Measurements from ENCODE around the gene ERVH48-1. TPM values are rescaled to one million over a fixed set of nuclear protein-coding genes. Genes with fewer than 3 reads are reported as not detected.

Gene ERVH48-1
- total RNA-seq (under 1 TPM; 0.25 to 0.47 TPM), polyA plus RNA-seq (ENCODE audit: insufficient read depth, low read depth, low replicate concordance) (0.24 TPM)
- long read RNA-seq, donor 1: 0 reads
- long read RNA-seq, donor 2: 0 reads

DNA sequence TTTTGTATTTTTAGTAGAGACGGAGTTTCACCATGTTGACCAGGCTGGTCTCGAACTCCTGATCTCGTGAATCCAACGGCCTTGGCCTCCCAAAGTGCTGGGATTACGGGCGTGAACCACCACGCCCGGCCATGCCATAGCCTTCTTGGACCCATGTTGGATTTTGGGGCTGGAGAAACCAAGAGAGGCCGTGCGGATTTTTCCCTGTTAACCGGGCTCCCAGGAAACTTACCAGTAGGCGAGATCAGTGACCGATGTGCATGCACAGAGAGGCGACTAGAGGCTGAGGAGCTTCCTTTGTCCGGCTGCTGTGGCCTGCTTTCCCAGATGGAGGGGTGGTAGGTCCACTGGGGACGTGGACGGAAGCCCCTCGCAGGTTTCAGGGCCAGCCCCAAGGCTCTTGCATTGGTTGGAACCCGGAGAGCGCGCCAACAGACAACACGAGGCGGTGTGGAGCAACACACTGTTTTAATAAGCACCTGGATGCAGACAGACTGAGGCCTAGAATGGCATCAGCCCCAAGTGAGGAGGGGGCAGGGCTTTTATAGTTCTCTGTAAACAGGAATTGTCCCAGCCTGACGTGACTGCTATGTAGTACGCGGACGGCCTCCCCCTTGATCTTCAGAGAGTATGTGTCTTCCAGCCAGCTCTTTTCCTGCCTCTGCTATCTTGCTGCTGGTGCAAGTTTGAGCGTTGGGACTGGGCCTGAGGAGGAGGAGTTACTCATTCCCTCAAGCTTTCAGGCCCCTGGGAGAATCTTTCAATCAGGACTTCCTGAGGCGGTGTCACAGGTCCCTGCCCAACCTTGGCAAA lies at the start of gene ERVH48-1:
Gene ERVH48-1, minus strand, starts transcription at position 517 of the 813 bp plus-strand sequence. CDS start 6,624 bp downstream, outside the sequence.
- intact Hi-C loops (cut with DNase I; ENCODE audit: low total_unique reads): no loop called here
- H3K4me1 ChIP-seq: peaks cover 2% of the 10 kb centered on the region
- no peak within 1 kb of the TSS for H3K4me3 ChIP-seq
- no peak within 1 kb of the TSS for H3K27ac ChIP-seq
- no peaks in the 10 kb centered on the region for H3K9me3 ChIP-seq
- no peaks in the 10 kb centered on the region for H3K27me3 ChIP-seq
- 89 to 90% methylated on average over 21 to 29 of the region's 29 CpGs for WGBS, 2 donors
- H3K36me3 ChIP-seq (ENCODE audit: low read depth, missing control alignments): no peaks in the 10 kb centered on the region
- no peak for DNase-seq
- TF ChIP-seq, protein P1, sequence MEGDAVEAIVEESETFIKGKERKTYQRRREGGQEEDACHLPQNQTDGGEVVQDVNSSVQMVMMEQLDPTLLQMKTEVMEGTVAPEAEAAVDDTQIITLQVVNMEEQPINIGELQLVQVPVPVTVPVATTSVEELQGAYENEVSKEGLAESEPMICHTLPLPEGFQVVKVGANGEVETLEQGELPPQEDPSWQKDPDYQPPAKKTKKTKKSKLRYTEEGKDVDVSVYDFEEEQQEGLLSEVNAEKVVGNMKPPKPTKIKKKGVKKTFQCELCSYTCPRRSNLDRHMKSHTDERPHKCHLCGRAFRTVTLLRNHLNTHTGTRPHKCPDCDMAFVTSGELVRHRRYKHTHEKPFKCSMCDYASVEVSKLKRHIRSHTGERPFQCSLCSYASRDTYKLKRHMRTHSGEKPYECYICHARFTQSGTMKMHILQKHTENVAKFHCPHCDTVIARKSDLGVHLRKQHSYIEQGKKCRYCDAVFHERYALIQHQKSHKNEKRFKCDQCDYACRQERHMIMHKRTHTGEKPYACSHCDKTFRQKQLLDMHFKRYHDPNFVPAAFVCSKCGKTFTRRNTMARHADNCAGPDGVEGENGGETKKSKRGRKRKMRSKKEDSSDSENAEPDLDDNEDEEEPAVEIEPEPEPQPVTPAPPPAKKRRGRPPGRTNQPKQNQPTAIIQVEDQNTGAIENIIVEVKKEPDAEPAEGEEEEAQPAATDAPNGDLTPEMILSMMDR (IDR thresholded peaks at IDR 0.05): no peak
- no peak for TF ChIP-seq POLR2A (IDR thresholded peaks at IDR 0.05)

DNA sequence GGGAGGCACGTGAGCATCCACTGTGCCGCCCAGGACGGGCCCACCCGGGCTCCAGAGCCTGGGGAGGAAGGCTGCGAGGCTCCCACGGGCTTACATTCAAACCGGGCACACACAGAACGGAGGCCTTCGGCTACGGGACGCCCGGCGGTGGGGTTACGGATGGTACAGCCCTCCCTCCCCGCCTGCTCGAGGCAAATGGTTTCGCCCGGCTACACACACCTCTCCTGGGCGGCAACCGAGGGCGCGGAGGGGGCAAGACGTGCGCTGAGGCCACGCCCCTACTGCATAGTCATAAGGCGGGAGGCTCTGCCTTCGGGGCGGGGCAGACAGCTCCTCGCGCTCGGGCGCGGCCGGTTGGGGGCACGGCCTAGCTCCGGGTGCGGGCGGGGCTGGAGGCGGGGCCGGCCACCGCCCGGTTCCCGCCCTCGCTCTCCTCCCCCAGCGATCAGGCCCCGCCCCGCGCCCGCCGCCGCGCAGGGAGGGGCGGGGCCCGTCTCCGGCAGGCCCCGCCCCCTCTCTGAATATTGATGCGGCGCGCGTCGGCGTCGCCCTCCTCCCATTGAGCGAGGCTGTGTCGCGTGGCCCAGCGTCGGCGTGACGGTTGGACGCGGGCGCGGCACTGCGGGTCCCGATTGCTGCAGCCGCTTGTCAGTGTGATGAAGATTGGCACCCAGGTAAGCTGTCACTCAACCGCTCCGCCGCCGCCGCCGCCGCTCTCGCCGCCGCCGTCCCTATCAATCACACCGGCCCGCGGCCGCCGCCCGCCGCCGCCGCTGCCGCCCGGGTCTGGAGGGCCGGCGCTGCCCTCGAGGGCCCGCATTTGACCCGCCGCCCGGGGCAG lies 48.8 kb upstream of the ERVH48-1 start, which contains the start of gene PKNOX1:
Gene PKNOX1, plus strand, starts transcription at position 572 of the 841 bp plus-strand sequence. CDS start 29,820 bp downstream, outside the sequence.
- 1% methylated on average over 84 of the region's 106 CpGs; no CpG with 5 or more reads in 1 of the 2 donors for WGBS, 2 donors
- Histone ChIP-seq H3K36me3 (ENCODE audit: low read depth, missing control alignments) (no peaks in the 10 kb centered on the region), H3K9me3 (no peaks in the 10 kb centered on the region), H3K4me1 (peaks cover 11% of the 10 kb centered on the region), H3K27ac (peak within 1 kb of the TSS; percentile 98 to 100), H3K27me3 (no peaks in the 10 kb centered on the region), H3K4me3 (peak within 1 kb of the TSS; percentile 91 to 94)
- DNase-seq: peak; percentile 99
- TF ChIP-seq, protein P1 (IDR thresholded peaks at IDR 0.05): peak in 1 of 3 experiments; percentile 24
- peak; percentile 47 for TF ChIP-seq POLR2A (IDR thresholded peaks at IDR 0.05)
- intact Hi-C loops (cut with DNase I; ENCODE audit: low total_unique reads): no loop called here

DNA sequence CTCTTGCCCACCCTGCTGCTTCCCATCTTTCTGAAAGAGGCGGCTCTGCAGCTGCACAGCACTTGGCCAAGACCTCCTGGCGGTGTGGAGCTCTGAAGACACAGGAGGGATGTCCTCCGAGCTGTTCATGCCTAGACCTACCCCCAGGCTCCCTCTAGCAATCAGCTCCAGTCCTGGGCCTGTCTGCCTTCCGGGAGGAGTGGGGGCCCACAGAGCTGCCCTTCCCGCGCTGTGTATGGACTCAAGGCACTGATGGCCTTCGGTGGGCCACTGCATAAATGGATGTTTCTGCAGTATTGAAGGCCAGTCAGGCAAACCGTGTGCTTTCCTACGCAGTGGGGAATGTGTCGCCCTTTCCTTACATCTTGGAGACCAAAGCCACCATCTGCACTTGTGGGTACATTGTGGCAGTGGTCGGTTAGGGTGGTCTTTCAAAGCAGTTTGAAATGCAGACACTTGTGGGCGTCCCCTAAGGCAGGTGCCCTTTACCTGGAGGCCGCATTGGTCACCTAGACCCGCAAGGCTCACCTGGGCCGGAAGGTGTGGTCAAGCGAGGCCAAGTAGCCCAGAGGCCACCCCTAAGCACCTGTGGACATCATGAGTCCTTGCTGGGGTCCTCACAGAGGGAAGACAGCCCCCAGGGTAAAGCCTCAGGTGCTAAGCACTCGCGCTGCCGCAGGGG lies 48.0 kb upstream of the ERVH48-1 start:
- 60 to 71% methylated on average over 7 to 19 of the region's 19 CpGs for WGBS, 2 donors
- Histone ChIP-seq H3K27ac (peak overlapping the region; percentile 91 to 100), H3K4me1 (peaks cover 11% of the 10 kb centered on the region), H3K9me3 (no peaks in the 10 kb centered on the region), H3K4me3 (peak overlapping the region; percentile 73 to 94), H3K36me3 (ENCODE audit: low read depth, missing control alignments) (no peaks in the 10 kb centered on the region), H3K27me3 (no peaks in the 10 kb centered on the region)
- intact Hi-C loops (cut with DNase I; ENCODE audit: low total_unique reads): no loop called here
- TF ChIP-seq, protein P1 (IDR thresholded peaks at IDR 0.05): no peak
- TF ChIP-seq POLR2A (IDR thresholded peaks at IDR 0.05): no peak
- DNase-seq: no peak

DNA sequence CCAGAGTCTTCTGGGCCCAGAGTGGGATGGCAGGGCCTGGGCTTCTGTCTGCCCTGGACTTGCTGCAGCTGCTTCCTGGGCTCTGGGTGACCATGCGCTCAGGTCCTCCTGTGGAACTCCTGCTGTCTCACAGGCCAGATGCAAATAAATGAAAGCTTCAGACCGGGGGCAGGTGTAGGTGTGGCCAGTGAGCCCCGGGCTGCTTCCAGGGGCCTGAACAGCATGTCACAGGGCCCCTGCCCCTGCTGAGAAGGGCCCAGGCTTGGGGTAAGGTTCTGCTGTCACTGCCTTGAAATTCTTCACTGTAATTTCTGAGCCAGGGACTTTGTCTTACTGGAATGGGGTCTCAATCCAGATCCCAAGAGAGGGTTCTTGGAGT lies 46.5 kb upstream of the ERVH48-1 start:
- 70 to 100% methylated on average over 1 to 3 of the region's 3 CpGs for WGBS, 2 donors
- Histone ChIP-seq H3K9me3 (no peaks in the 10 kb centered on the region), H3K27me3 (no peaks in the 10 kb centered on the region), H3K4me1 (peaks cover 11% of the 10 kb centered on the region), H3K36me3 (ENCODE audit: low read depth, missing control alignments) (no peaks in the 10 kb centered on the region), H3K27ac (no peak overlapping the region), H3K4me3 (no peak overlapping the region)
- intact Hi-C loops (cut with DNase I; ENCODE audit: low total_unique reads): no loop called here
- DNase-seq: no peak
- TF ChIP-seq POLR2A (IDR thresholded peaks at IDR 0.05): no peak
- TF ChIP-seq, protein P1 (IDR thresholded peaks at IDR 0.05): no peak

Data from testis (tissue), 5 donors.